IMR-90 (cell line): ENCODE data around the gene OLFM3. TPM values are rescaled to one million over a fixed set of nuclear protein-coding genes. Genes with fewer than 3 reads are reported as not detected.

Experiments used
- ATAC-seq: fragments of 200-7000 bp; cut with Tn5 transposase; 2 replicates; pipeline ENCODE4 v1.9.1; 2020; ENCODE audit warnings: low read depth, mild to moderate bottlenecking, moderate library complexity
- BruUV-seq: library from RNA; stranded (reverse); fragments of 400-500 nt; replicated peaks from 2 replicates; lab custom pipeline; 2021; lab: Mats Ljungman, UMichigan
- CTCF ChIA-PET: fragments of 300-600 bp; formaldehyde crosslinking; extraction: SDS; loops from one replicate; lab custom pipeline; 2021; ENCODE audit warnings: antibody characterized with exemption; lab: Yijun Ruan, JAX
- POLR2A ChIA-PET: fragments of 300-600 bp; sonication (Branson Sonifier 250); formaldehyde crosslinking; loops from one replicate; lab custom pipeline; 2022; ENCODE audit warnings: antibody characterized with exemption; ENCODE audit not compliant: unreplicated experiment; lab: Charles Lee
- DNase-seq: peaks from one replicate; pipeline ENCODE4 v3.0.0; 2013
- H2AFZ ChIP-seq: replicated peaks from 2 replicates; pipeline ENCODE3; 2013; ENCODE audit warnings: low read length, mild to moderate bottlenecking; ENCODE audit not compliant: poor library complexity
- H2AK5ac ChIP-seq: 2 replicates; pipeline ENCODE4 v1.6.1; 2013; ENCODE audit warnings: low read depth, low read length, inconsistent platforms
- H2AK9ac ChIP-seq: replicated peaks from 2 replicates; pipeline ENCODE3; 2013; ENCODE audit warnings: mild to moderate bottlenecking, low read depth, low read length, moderate library complexity; ENCODE audit not compliant: poor library complexity
- H2BK120ac ChIP-seq: 2 replicates; pipeline ENCODE4 v1.6.1; 2013; ENCODE audit warnings: low read depth, low read length, inconsistent platforms
- H2BK15ac ChIP-seq: 3 replicates; pipeline ENCODE4 v1.6.1; 2013; ENCODE audit warnings: low read depth, low read length, inconsistent platforms
- H2BK20ac ChIP-seq: 2 replicates; pipeline ENCODE4 v1.6.1; 2013; ENCODE audit warnings: low read depth, mild to moderate bottlenecking, inconsistent platforms, low read length, moderate library complexity
- H2BK5ac ChIP-seq: 2 replicates; pipeline ENCODE4 v1.6.1; 2013; ENCODE audit warnings: mild to moderate bottlenecking, low read depth, low read length, inconsistent platforms; ENCODE audit not compliant: poor library complexity, severe bottlenecking
- H3K14ac ChIP-seq: replicated peaks from 2 replicates; pipeline ENCODE4 v1.6.1; 2013; ENCODE audit warnings: low read depth, low read length, inconsistent platforms
- H3K18ac ChIP-seq: 2 replicates; pipeline ENCODE4 v1.6.1; 2013; ENCODE audit warnings: low read depth, low read length, control low read depth
- H3K23ac ChIP-seq: 2 replicates; pipeline ENCODE4 v1.6.1; 2013; ENCODE audit warnings: low read depth, low read length, inconsistent platforms
- H3K27ac ChIP-seq: 2 replicates; pipeline ENCODE4 v1.5.1; 2013; ENCODE audit warnings: mild to moderate bottlenecking, control low read depth, low read length; ENCODE audit not compliant: insufficient read depth
- H3K27me3 ChIP-seq: 2 replicates; pipeline ENCODE4 v1.6.1; 2013; ENCODE audit warnings: low read length; ENCODE audit not compliant: control insufficient read depth, insufficient read depth
- H3K36me3 ChIP-seq: 2 replicates; pipeline ENCODE4 v1.6.1; 2013; ENCODE audit warnings: low read length, mixed read lengths; ENCODE audit not compliant: control insufficient read depth, insufficient read depth
- H3K4ac ChIP-seq: 2 replicates; pipeline ENCODE4 v1.6.1; 2013; ENCODE audit warnings: low read depth, low read length, inconsistent platforms
- H3K4me1 ChIP-seq: 2 replicates; pipeline ENCODE4 v1.6.1; 2013; ENCODE audit warnings: low read length, mixed read lengths; ENCODE audit not compliant: control insufficient read depth, insufficient read depth
- H3K4me2 ChIP-seq: 2 replicates; pipeline ENCODE4 v1.6.1; 2013; ENCODE audit warnings: low read depth, mild to moderate bottlenecking, control low read depth, low read length, moderate library complexity
- H3K4me3 ChIP-seq: 2 replicates; pipeline ENCODE4 v1.5.1; 2013; ENCODE audit warnings: low read depth, mild to moderate bottlenecking, control low read depth, low read length, moderate library complexity; ENCODE audit not compliant: insufficient read depth
- H3K56ac ChIP-seq: 2 replicates; pipeline ENCODE4 v1.6.1; 2013; ENCODE audit warnings: low read length, inconsistent platforms; ENCODE audit not compliant: insufficient read depth; ENCODE audit errors: extremely low read depth
- H3K79me1 ChIP-seq, 2 experiments: 2 replicates each; pipeline ENCODE4 v1.6.1; 2013; ENCODE audit warnings: low read length in 2 of 2, inconsistent platforms in 1 of 2, low read depth in 1 of 2
- H3K9ac ChIP-seq: 2 replicates; pipeline ENCODE4 v1.6.1; 2013; ENCODE audit warnings: low read depth, low read length, control low read depth
- H3K9me1 ChIP-seq: 2 replicates; pipeline ENCODE4 v1.6.1; 2013; ENCODE audit warnings: low read length, inconsistent platforms; ENCODE audit not compliant: insufficient read depth
- H3K9me3 ChIP-seq: 2 replicates; pipeline ENCODE4 v1.6.1; 2013; ENCODE audit warnings: low read length; ENCODE audit not compliant: control insufficient read depth, insufficient read depth
- H4K20me1 ChIP-seq: 2 replicates; pipeline ENCODE4 v1.6.1; 2013; ENCODE audit warnings: low read length, inconsistent platforms; ENCODE audit not compliant: insufficient read depth
- H4K5ac ChIP-seq: 2 replicates; pipeline ENCODE4 v1.6.1; 2013; ENCODE audit warnings: mild to moderate bottlenecking, low read depth, low read length, control low read depth
- H4K8ac ChIP-seq, 2 experiments: 2 replicates each; pipeline ENCODE4 v1.6.1; 2013; ENCODE audit warnings: low read depth in 2 of 2, low read length in 2 of 2, control low read depth in 1 of 2, inconsistent platforms in 1 of 2
- H4K91ac ChIP-seq: 2 replicates; pipeline ENCODE4 v1.6.1; 2013; ENCODE audit warnings: low read depth, low read length, inconsistent platforms; ENCODE audit not compliant: insufficient read depth
- BHLHE40 ChIP-seq: fragments of 150-350 bp; IDR thresholded peaks from 2 replicates; pipeline ENCODE4 v1.6.1; 2016; ENCODE audit warnings: mild to moderate bottlenecking, low read depth, low read length
- CEBPB ChIP-seq: IDR thresholded peaks from 2 replicates; pipeline ENCODE4 v1.6.1; 2012; ENCODE audit warnings: low read depth, low read length, improper control_type of control experiment
- CHD1 ChIP-seq: IDR thresholded peaks from 2 replicates; pipeline ENCODE4 v1.6.1; 2012; ENCODE audit warnings: low read depth, low read length, improper control_type of control experiment
- CTCF ChIP-seq: conservative IDR thresholded peaks from 2 replicates; pipeline ENCODE4 v1.5.1; 2012; ENCODE audit warnings: mild to moderate bottlenecking, low read depth, low read length, improper control_type of control experiment
- ELK1 ChIP-seq: fragments of 150-350 bp; IDR thresholded peaks from 2 replicates; pipeline ENCODE4 v1.6.1; 2016; ENCODE audit warnings: low read depth, mild to moderate bottlenecking, low read length, moderate library complexity, borderline replicate concordance
- FOS ChIP-seq: fragments of 150-350 bp; IDR thresholded peaks from 2 replicates; pipeline ENCODE4 v1.6.1; 2016; ENCODE audit warnings: low read depth, low read length
- MAFK ChIP-seq: IDR thresholded peaks from 2 replicates; pipeline ENCODE4 v1.6.1; 2012; ENCODE audit warnings: low read depth, low read length, improper control_type of control experiment
- MAZ ChIP-seq: IDR thresholded peaks from 2 replicates; pipeline ENCODE4 v1.6.1; 2012; ENCODE audit warnings: low read depth, mild to moderate bottlenecking, low read length, improper control_type of control experiment, moderate library complexity, borderline replicate concordance
- MXI1 ChIP-seq: IDR thresholded peaks from 2 replicates; pipeline ENCODE4 v1.6.1; 2012; ENCODE audit warnings: low read depth, mild to moderate bottlenecking, low read length, moderate library complexity, borderline replicate concordance
- NFE2L2 ChIP-seq: fragments of 150-350 bp; IDR thresholded peaks from 2 replicates; pipeline ENCODE4 v1.6.1; 2016; ENCODE audit warnings: low read depth, mild to moderate bottlenecking, low read length
- POLR2A ChIP-seq: IDR thresholded peaks from 2 replicates; pipeline ENCODE4 v1.6.1; 2012; ENCODE audit warnings: mild to moderate bottlenecking, low read depth, low read length
- RAD21 ChIP-seq: IDR thresholded peaks from 2 replicates; pipeline ENCODE4 v1.6.1; 2012; ENCODE audit warnings: low read length, improper control_type of control experiment
- RCOR1 ChIP-seq: IDR thresholded peaks from 2 replicates; pipeline ENCODE4 v1.6.1; 2012; ENCODE audit warnings: mild to moderate bottlenecking, low read length, improper control_type of control experiment; ENCODE audit not compliant: insufficient replicate concordance
- RFX5 ChIP-seq: IDR thresholded peaks from 2 replicates; pipeline ENCODE4 v1.8.0; 2012; ENCODE audit warnings: low read depth, mild to moderate bottlenecking, low read length, moderate library complexity
- SMC3 ChIP-seq: fragments of 150-350 bp; IDR thresholded peaks from 2 replicates; pipeline ENCODE4 v1.6.1; 2016; ENCODE audit warnings: low read depth, mild to moderate bottlenecking, antibody characterized with exemption, low read length, moderate library complexity
- USF2 ChIP-seq: fragments of 150-350 bp; IDR thresholded peaks from 2 replicates; pipeline ENCODE4 v1.6.1; 2017; ENCODE audit warnings: mild to moderate bottlenecking, antibody characterized with exemption, low read length, low read depth
- WGBS, 2 experiments: methylation state at CpG; one replicate each; pipeline versions ENCODE4 v1.1.5 to v1.1.7; 2013; ENCODE audit warnings: missing lambda C conversion rate in 2 of 2; ENCODE audit not compliant: insufficient read length in 1 of 2; ENCODE audit errors: extremely low coverage in 2 of 2; 5-methylcytosine and 5-hydroxymethylcytosine counted together
- dilution Hi-C: fragments of 300-500 bp; cut with HindIII; formaldehyde crosslinking; loops from one replicate; pipeline ENCODE4 v1.14.3; 2018; ENCODE audit warnings: low sequenced_read_pairs; ENCODE audit not compliant: unreplicated experiment
- in situ Hi-C: fragments of 300-500 bp; cut with MboI; formaldehyde crosslinking; loops from 3 replicates; pipeline ENCODE4 v1.14.3; 2019; ENCODE audit warnings: low sequenced_read_pairs, inconsistent platforms, mixed read lengths
- intact Hi-C: fragments of 100-400 bp; cut with micrococcal nuclease; formaldehyde crosslinking; loops from 2 replicates; pipeline ENCODE4 v1.10.0; 2022
- polyA plus RNA-seq, 3 experiments: library from polyadenylated mRNA; depleted of rRNA; stranded (reverse); fragments of >200 nt; gene quantifications; 2 replicates each; pipeline ENCODE4 v1.2.3, GENCODE V29; 2012; ENCODE audit warnings: low replicate concordance in 1 of 3
- total RNA-seq: library from RNA; depleted of rRNA; stranded (reverse); fragments of >200 nt; gene quantifications from 2 replicates; pipeline ENCODE4 v1.2.3, GENCODE V29; 2012

OLFM3 gene
- total and polyA plus RNA-seq, 2 of the 4 experiments (the other 2 are of a cell fraction) = not detected

- TF ChIP-seq CEBPB = no peak
- TF ChIP-seq SMC3 = no peak
- TF ChIP-seq NFE2L2 = no peak
- TF ChIP-seq CTCF = no peak
- no peak for TF ChIP-seq RFX5
- no peak for TF ChIP-seq FOS
- TF ChIP-seq ELK1 = no peak
- TF ChIP-seq POLR2A = no peak
- no peak for TF ChIP-seq MAFK
- TF ChIP-seq RCOR1 = no peak
- no peak for TF ChIP-seq USF2
- no peak for TF ChIP-seq CHD1
- TF ChIP-seq BHLHE40 = no peak
- no peak for TF ChIP-seq MXI1
- TF ChIP-seq RAD21 = no peak
- no peak for TF ChIP-seq MAZ
- dilution Hi-C loops = no loop called here
- Histone ChIP-seq H3K36me3 (no peaks in the 10 kb centered on the region), H3K4me1 (no peaks in the 10 kb centered on the region), H3K27me3 (no peaks in the 10 kb centered on the region), H4K5ac (no peak overlapping the region), H4K8ac (no peak overlapping the region), H3K9me1 (no peaks in the 10 kb centered on the region), H2BK15ac (no peak overlapping the region), H4K91ac (no peak overlapping the region), H3K79me1 (no peaks in the 10 kb centered on the region), H3K56ac (no peak overlapping the region), H2AK5ac (no peak overlapping the region), H2AK9ac (no peak overlapping the region), H3K4me3 (no peak overlapping the region), H2BK120ac (no peak overlapping the region), H3K27ac (no peak overlapping the region), H3K9me3 (no peaks in the 10 kb centered on the region), H3K18ac (no peak overlapping the region), H3K9ac (no peak overlapping the region), H3K4ac (no peak overlapping the region), H3K14ac (no peak overlapping the region), H2BK5ac (no peak overlapping the region), H4K20me1 (no peaks in the 10 kb centered on the region), H3K23ac (no peak overlapping the region), H3K4me2 (no peak overlapping the region), H2AFZ (no peak overlapping the region), H2BK20ac (no peak overlapping the region)
- intact Hi-C loops = no loop called here
- BruUV-seq = no TSS peak
- ATAC-seq (no peak), DNase-seq (no peak)
- ChIA-PET POLR2A (no interaction called here), CTCF (no interaction called here)
- WGBS, 2 experiments = no CpG with 5 or more reads among the region's 1 CpG
- in situ Hi-C loops = no loop called here
Observed at GRCh38 chr1:101964708-101965107, 32.0 kb downstream of the OLFM3 start.
